Heart left ventricle (tissue), 13 donors: ENCODE measurements around the gene ZMIZ2.

Experiments used
- CTCF ChIP-seq, 12 donors: fragments of 200-600 bp; sonication (generic) in 4 of 12; IDR thresholded peaks; one replicate each; pipeline versions ENCODE4 v1.5.0 to v1.8.0; 2018 to 2022; ENCODE audit warnings: antibody characterized with exemption in 12 of 12, mild to moderate bottlenecking in 5 of 12
- POLR2A ChIP-seq, 2 donors: fragments of 450-650 bp; IDR thresholded peaks; one replicate each; pipeline ENCODE4 v1.6.1; 2017; ENCODE audit warnings: antibody characterized with exemption in 2 of 2, mild to moderate bottlenecking in 2 of 2, moderate library complexity in 2 of 2
- donor health status: ischemic (EF 13 %, LVEDD 7.1; RV severe dilation, severe dysfunction).
- donor health status: DM: no; HTN: yes; CAD: no.
- donor health status: DM: no; HTN: no; CAD: no.
- donor health status: ischemic (EF 25% LVEDD 6.9; RV normal size, moderate dysfunction).
- donor health status: ischemic (EF 25% LVEDD 5.7; RV mildly dilated, moderate dysfunction).
- donor health status: ischemic (EF 35%, LVEDD 5.7; RV mildly dilated, moderate dysfunction).
- donor health status: nonischemic (EF 11% LVEDD 7.7; RV severe dilation, severe dysfunction).
- donor health status: DM: yes; HTN: yes; CAD: no.
- donor health status: PGD.
- donor health status: ischemic (EF 29% LVEDD 5.4; RV normal size, mild dysfunction).
- donor health status: nonischemic (EF 23%, LVEDD 6.1; RV moderate dilation, normal function).

- TF ChIP-seq POLR2A (IDR thresholded peaks at IDR 0.05): no peak
- no peak for TF ChIP-seq CTCF (IDR thresholded peaks at IDR 0.05)
Observed at GRCh38 chr7:44759246-44759645, 10.6 kb downstream of the ZMIZ2 start.
